K562 (cell line): ENCODE measurements around the gene LMX1B. TPM values are rescaled to one million over a fixed set of nuclear protein-coding genes. Genes with fewer than 3 reads are reported as not detected.

Experiments
- ATAC-seq: fragments of 200-7000 bp; cut with Tn5 transposase; 3 replicates; pipeline ENCODE4 v1.9.1; 2020; ENCODE audit warnings: moderate library complexity
- BruUV-seq: library from RNA; stranded (reverse); fragments of 400-500 nt; replicated peaks from 2 replicates; lab custom pipeline; 2021; lab: Mats Ljungman, UMichigan
- CTCF ChIA-PET: fragments of 300-600 bp; formaldehyde crosslinking; extraction: SDS; loops from one replicate; lab custom pipeline; 2021; ENCODE audit warnings: low intra/inter-chr PET ratio; lab: Yijun Ruan, JAX
- POLR2A ChIA-PET: fragments of 300-600, 350-650 bp; sonication (Branson Sonifier 250); formaldehyde crosslinking; extraction: SDS; loops from one replicate; lab custom pipeline; 2021; ENCODE audit warnings: antibody characterized with exemption, inconsistent platforms; lab: Yijun Ruan, JAX
- DNase-seq, 4 experiments: peaks; one replicate each; pipeline versions ENCODE4 v3.0.0 to v3.0.0-alpha.2; 2011 to 2018; ENCODE audit warnings: low spot score in 3 of 4, mixed read lengths in 3 of 4; ENCODE audit errors: extremely low read depth in 1 of 4
- FAIRE-seq: peaks from 2 replicates; lab custom pipeline; 2011; peaks lifted over from hg19 to GRCh38; lab: Jason Lieb, UNC
- H2AFZ ChIP-seq: 2 replicates; pipeline ENCODE4 v1.6.0; 2011; ENCODE audit warnings: low read depth, low read length, control low read depth, inconsistent platforms
- H3K27ac ChIP-seq: fragments of 200-600 bp; 3 replicates; pipeline ENCODE4 v1.8.0; 2011; ENCODE audit warnings: low read depth, mild to moderate bottlenecking, control low read depth, inconsistent platforms, low read length, moderate library complexity, mixed read lengths; ENCODE audit errors: extremely low read depth
- H3K27me3 ChIP-seq, 2 experiments: fragments of 300-600 bp in 1 of 2; 2 replicates in 1 of 2; 3 replicates in 1 of 2; pipeline versions ENCODE4 v1.6.0 to v1.8.0; 2011; ENCODE audit warnings: inconsistent platforms in 2 of 2, low read length in 2 of 2, mild to moderate bottlenecking in 1 of 2, mixed read lengths in 1 of 2, moderate library complexity in 1 of 2; ENCODE audit not compliant: control insufficient read depth in 2 of 2, insufficient read depth in 2 of 2
- H3K36me3 ChIP-seq: fragments of 300-600 bp; 3 replicates; pipeline ENCODE4 v1.8.0; 2011; ENCODE audit warnings: mild to moderate bottlenecking, low read length, inconsistent platforms; ENCODE audit not compliant: control insufficient read depth, insufficient read depth
- H3K4me1 ChIP-seq, 2 experiments: fragments of 200-600 bp in 1 of 2; replicated peaks in 1 of 2; 2 replicates in 1 of 2; 3 replicates in 1 of 2; pipeline versions ENCODE4 v1.5.1 to v1.8.0; 2011; ENCODE audit warnings: inconsistent platforms in 2 of 2, low read length in 2 of 2, mild to moderate bottlenecking in 1 of 2, mixed read lengths in 1 of 2, moderate library complexity in 1 of 2; ENCODE audit not compliant: control insufficient read depth in 2 of 2, insufficient read depth in 2 of 2
- H3K4me2 ChIP-seq: 2 replicates; pipeline ENCODE4 v1.6.1; 2011; ENCODE audit warnings: low read length, control low read depth, inconsistent platforms, mixed read lengths; ENCODE audit not compliant: insufficient read depth
- H3K4me3 ChIP-seq: fragments of 200-600 bp; sonication (generic), shearing (Covaris generic); 2 replicates; pipeline ENCODE4 v1.5.1; 2016; ENCODE audit warnings: control low read depth, inconsistent platforms
- H3K79me2 ChIP-seq: fragments of 200-600 bp; 3 replicates; pipeline ENCODE4 v1.8.0; 2011; ENCODE audit warnings: low read length, inconsistent platforms; ENCODE audit not compliant: control insufficient read depth, insufficient read depth
- H3K9ac ChIP-seq, 2 experiments: 2 replicates each; pipeline versions ENCODE4 v1.6.0 to v1.6.1; 2011; ENCODE audit warnings: low read depth in 2 of 2, low read length in 2 of 2, control low read depth in 1 of 2, inconsistent platforms in 1 of 2, mild to moderate bottlenecking in 1 of 2, mixed read lengths in 1 of 2; ENCODE audit not compliant: insufficient read depth in 1 of 2
- H3K9me1 ChIP-seq: one replicate; pipeline ENCODE4 v1.6.0; 2011; ENCODE audit warnings: inconsistent platforms, mild to moderate bottlenecking, low read length, moderate library complexity; ENCODE audit not compliant: control insufficient read depth, insufficient read depth
- H3K9me3 ChIP-seq: replicated peaks from 2 replicates; pipeline ENCODE4 v1.5.1; 2011; ENCODE audit warnings: low read depth, low read length, inconsistent platforms; ENCODE audit not compliant: control insufficient read depth, insufficient read depth
- H4K20me1 ChIP-seq: replicated peaks from 2 replicates; pipeline ENCODE4 v1.6.1; 2011; ENCODE audit warnings: low read length, inconsistent platforms, mixed read lengths; ENCODE audit not compliant: control insufficient read depth, insufficient read depth
- CEBPZ ChIP-seq: fragments of 150-350 bp; IDR thresholded peaks from 2 replicates; pipeline ENCODE4 v1.6.1; 2014; ENCODE audit warnings: low read depth, mild to moderate bottlenecking, low read length, borderline replicate concordance
- EP400 ChIP-seq: fragments of 450-650 bp; IDR thresholded peaks from 2 replicates; pipeline ENCODE4 v1.6.1; 2017; ENCODE audit warnings: antibody characterized with exemption, mild to moderate bottlenecking, moderate library complexity
- FUS ChIP-seq: fragments of 200-400 bp; formaldehyde crosslinking; optimal IDR thresholded peaks from 2 replicates; pipeline ENCODE3; 2017; ENCODE audit warnings: low read depth, low read length
- HSF4 ChIP-seq: fragments of 250-450 bp; sonication (Bioruptor Pico); IDR thresholded peaks from 2 replicates; pipeline ENCODE4 v2.1.2; 2022; ENCODE audit warnings: mild to moderate bottlenecking, moderate library complexity, borderline replicate concordance
- LCOR ChIP-seq: sonication (generic); formaldehyde crosslinking; IDR thresholded peaks from 2 replicates; pipeline ENCODE4 v1.8.0; 2022; ENCODE audit warnings: mild to moderate bottlenecking, missing genetic modification reagents
- LEF1 ChIP-seq: fragments of 450-650 bp; IDR thresholded peaks from 2 replicates; pipeline ENCODE4 v1.6.1; 2016; ENCODE audit warnings: mild to moderate bottlenecking
- MITF ChIP-seq: IDR thresholded peaks from 2 replicates; pipeline ENCODE4 v1.6.1; 2014; ENCODE audit warnings: antibody characterized with exemption
- SETDB1 ChIP-seq: IDR thresholded peaks from one replicate; pipeline ENCODE4 v1.6.1; 2012; ENCODE audit warnings: low read length, control low read depth, inconsistent platforms
- SMAD1 ChIP-seq: fragments of 150-350 bp; IDR thresholded peaks from 2 replicates; pipeline ENCODE4 v1.6.1; 2014; ENCODE audit warnings: low read length, low read depth; ENCODE audit not compliant: partially characterized antibody
- ZKSCAN3 ChIP-seq: fragments of 250-450 bp; sonication (Bioruptor Pico); IDR thresholded peaks from 2 replicates; pipeline ENCODE4 v1.4.0; 2020
- ZNF586 ChIP-seq: fragments of 450-650 bp; formaldehyde crosslinking; conservative IDR thresholded peaks from 2 replicates; pipeline ENCODE4 v1.4.0; 2020; ENCODE audit warnings: mild to moderate bottlenecking, moderate library complexity
- WGBS: fragments of 100-300 bp; shearing (Covaris generic); methylation state at CpG from one replicate; pipeline ENCODE4 v1.1.6; 2016; ENCODE audit warnings: low coverage, mixed read lengths; ENCODE audit not compliant: insufficient coverage; ENCODE audit errors: missing lambda C conversion rate; 5-methylcytosine and 5-hydroxymethylcytosine counted together
- in situ Hi-C: fragments of 300-500 bp; cut with MboI; formaldehyde crosslinking; loops from 4 replicates; pipeline ENCODE4 v1.15.0; 2018; ENCODE audit warnings: inconsistent platforms, mixed read lengths
- intact Hi-C: fragments of 100-400 bp; cut with micrococcal nuclease; formaldehyde crosslinking; loops from 2 replicates; pipeline ENCODE4 v1.14.2; 2022
- polyA plus RNA-seq, 8 experiments: library from polyadenylated mRNA; depleted of rRNA in 4 of 8; stranded (reverse) in 5 of 8; unstranded in 3 of 8; fragments of >200 nt; fragmentation: Nextera tagmentation in 2 of 8; fragmentation: Illumina TruSeq in 1 of 8; extraction: Ambion mirVana in 2 of 8; extraction: Trizol in 1 of 8; gene quantifications; 2 replicates each; pipeline versions ENCODE4 v1.2.1 to v1.2.3, GENCODE V29; 2011 to 2014; ENCODE audit warnings: inconsistent platforms in 1 of 8, missing spikeins in 1 of 8
- total RNA-seq, 7 experiments: library from RNA; depleted of rRNA in 6 of 7; stranded (reverse); fragments of >200 nt in 6 of 7; fragmentation: Illumina TruSeq in 2 of 7; extraction: Trizol in 2 of 7; gene quantifications; 2 replicates each; pipeline versions ENCODE4 v1.2.1 to v1.2.3, GENCODE V29; 2011 to 2021; ENCODE audit warnings: low replicate concordance in 1 of 7

Gene LMX1B
- total and polyA plus RNA-seq, 9 of the 15 experiments (the other 6 are each of a cell fraction or from before 2014, with no cell fraction given), result not detected

GRCh38 chr9:126641118-126641851 lies 27.6 kb downstream of the LMX1B start:
- H3K4me1 ChIP-seq, result peaks cover 0 to 3% of the 10 kb centered on the region in 2 experiments; a peak in 1 of 5 replicates
- CTCF ChIA-PET, result no interaction called here

More at GRCh38 chr9:126641118-126641851, 27.6 kb downstream of the LMX1B start:
- DNase-seq (no peak), FAIRE-seq (no peak), ATAC-seq (no peak)
- BruUV-seq, result no TSS peak
- WGBS, result 2% methylated on average over 8 of the region's 8 CpGs
- no peak overlapping the region for H3K4me2 ChIP-seq
- H3K79me2 ChIP-seq, result no peaks in the 10 kb centered on the region
- no peak overlapping the region for H3K9ac ChIP-seq
- H3K27me3 ChIP-seq, result peaks cover under 1 to 75% of the 10 kb centered on the region in 2 experiments; a peak in 2 of 5 replicates
- H3K36me3 ChIP-seq, result no peaks in the 10 kb centered on the region
- in situ Hi-C loops, result no loop called here
- no peaks in the 10 kb centered on the region for H3K9me3 ChIP-seq
- H3K4me3 ChIP-seq, result no peak overlapping the region
- intact Hi-C loops, result no loop called here
- TF ChIP-seq EP400 (no peak), MITF (no peak), LEF1 (no peak), ZNF586 (CRISPR knock-in tag) (no peak), SETDB1 (no peak), HSF4 (CRISPR knock-in tag) (no peak), FUS (no peak), SMAD1 (no peak), LCOR (no peak), ZKSCAN3 (CRISPR knock-in tag) (no peak), CEBPZ (no peak)
- H3K27ac ChIP-seq, result no peak overlapping the region
- POLR2A ChIA-PET, result interaction anchor here (0.6 to 1.5 kb wide), 8 partner anchors 9 to 359 kb away, joined by 3 to 5 read pairs (median 4); no protein-coding TSS in a partner anchor
- peaks cover 2% of the 10 kb centered on the region for H3K9me1 ChIP-seq
- peaks cover 30% of the 10 kb centered on the region for H4K20me1 ChIP-seq
- no peak overlapping the region for H2AFZ ChIP-seq
